OCI-LY1 (cell line): ENCODE data around the gene RNF11.

ENCODE experiments used
- CTCF ChIP-seq: fragments of 200-600 bp; sonication (generic), shearing (Covaris generic); IDR thresholded peaks from 2 replicates; pipeline ENCODE4 v1.5.1; 2017; ENCODE audit warnings: mild to moderate bottlenecking, antibody characterized with exemption, low read length, moderate library complexity, mixed read lengths
- EZH2 ChIP-seq: fragments of 200-600 bp; sonication (generic), shearing (Covaris generic); IDR thresholded peaks from 2 replicates; pipeline ENCODE4 v1.8.0; 2017; ENCODE audit warnings: borderline replicate concordance, mixed run types, mild to moderate bottlenecking, antibody characterized with exemption, low read length, moderate library complexity, mixed read lengths

- TF ChIP-seq EZH2 = no peak
- no peak for TF ChIP-seq CTCF
These were observed 17.6 kb downstream of the RNF11 start for GRCh38 chr1:51253691-51254090.
